Measurements from ENCODE around the gene UNC5B.

DNA sequence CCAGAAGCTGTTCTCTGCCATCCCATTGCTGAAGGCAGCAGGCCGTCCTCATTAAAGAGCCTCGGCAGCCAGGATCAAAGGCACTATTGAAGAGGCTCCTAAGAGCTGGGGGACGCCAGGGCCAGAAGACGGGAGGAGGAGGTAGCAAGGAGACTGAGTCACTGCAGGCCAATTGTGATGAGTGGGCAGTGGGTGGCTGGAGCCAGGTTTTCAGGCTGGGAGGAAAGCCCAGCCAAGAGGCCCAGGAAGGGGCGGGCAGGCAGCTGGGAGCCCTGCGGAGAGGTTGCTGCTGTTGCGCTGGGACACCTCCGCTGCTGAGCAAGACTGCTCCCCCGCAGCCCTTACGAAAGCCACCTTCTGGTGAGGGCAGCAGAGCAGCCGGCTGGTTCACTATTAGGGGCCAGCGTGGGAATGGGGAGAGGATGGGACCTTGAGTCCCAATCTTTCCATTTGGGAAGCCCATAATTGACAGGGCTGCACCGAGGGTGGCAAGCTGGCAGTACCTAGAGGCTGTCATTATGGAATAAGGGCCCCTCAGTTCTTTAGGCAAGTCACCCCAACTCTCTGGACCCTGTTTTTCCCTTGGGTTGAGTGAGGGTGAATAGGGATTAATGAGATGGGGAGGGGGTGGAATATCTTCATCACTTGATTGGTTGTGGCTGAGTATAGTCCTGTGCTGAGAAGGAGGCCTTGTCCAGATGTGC, 48.4 kb downstream of the UNC5B start:
- TF ChIP-seq EZH2 (IDR thresholded peaks at IDR 0.05; ENCODE audit: borderline replicate concordance), result no peak
- TF ChIP-seq, protein P1, sequence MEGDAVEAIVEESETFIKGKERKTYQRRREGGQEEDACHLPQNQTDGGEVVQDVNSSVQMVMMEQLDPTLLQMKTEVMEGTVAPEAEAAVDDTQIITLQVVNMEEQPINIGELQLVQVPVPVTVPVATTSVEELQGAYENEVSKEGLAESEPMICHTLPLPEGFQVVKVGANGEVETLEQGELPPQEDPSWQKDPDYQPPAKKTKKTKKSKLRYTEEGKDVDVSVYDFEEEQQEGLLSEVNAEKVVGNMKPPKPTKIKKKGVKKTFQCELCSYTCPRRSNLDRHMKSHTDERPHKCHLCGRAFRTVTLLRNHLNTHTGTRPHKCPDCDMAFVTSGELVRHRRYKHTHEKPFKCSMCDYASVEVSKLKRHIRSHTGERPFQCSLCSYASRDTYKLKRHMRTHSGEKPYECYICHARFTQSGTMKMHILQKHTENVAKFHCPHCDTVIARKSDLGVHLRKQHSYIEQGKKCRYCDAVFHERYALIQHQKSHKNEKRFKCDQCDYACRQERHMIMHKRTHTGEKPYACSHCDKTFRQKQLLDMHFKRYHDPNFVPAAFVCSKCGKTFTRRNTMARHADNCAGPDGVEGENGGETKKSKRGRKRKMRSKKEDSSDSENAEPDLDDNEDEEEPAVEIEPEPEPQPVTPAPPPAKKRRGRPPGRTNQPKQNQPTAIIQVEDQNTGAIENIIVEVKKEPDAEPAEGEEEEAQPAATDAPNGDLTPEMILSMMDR (IDR thresholded peaks at IDR 0.05; ENCODE audit: poor library complexity), result no peak
